HAP-1 (cell line): ENCODE data around the gene MAT2B.

Source experiments
- DNase-seq, 2 experiments: peaks; one replicate each; pipeline ENCODE4 v3.0.0-alpha.2; 2016 to 2020; ENCODE audit warnings: low spot score in 2 of 2
- H3K27me3 ChIP-seq: fragments of 250-450 bp; sonication (Bioruptor Pico); 2 replicates; pipeline ENCODE4 v1.5.1; 2020; ENCODE audit warnings: low read depth, mild to moderate bottlenecking, moderate library complexity
- H3K36me3 ChIP-seq: fragments of 250-450 bp; sonication (Bioruptor Pico); replicated peaks from 2 replicates; pipeline ENCODE4 v1.5.1; 2020; ENCODE audit warnings: mild to moderate bottlenecking
- H3K4me1 ChIP-seq: fragments of 250-450 bp; sonication (Bioruptor Pico); 2 replicates; pipeline ENCODE4 v1.5.1; 2020; ENCODE audit warnings: mild to moderate bottlenecking
- H3K4me3 ChIP-seq: fragments of 250-450 bp; sonication (Bioruptor Pico); 2 replicates; pipeline ENCODE4 v1.5.1; 2020; ENCODE audit warnings: mild to moderate bottlenecking, moderate library complexity
- H3K9me3 ChIP-seq: fragments of 250-450 bp; sonication (Bioruptor Pico); 2 replicates; pipeline ENCODE4 v1.5.1; 2020; ENCODE audit warnings: mild to moderate bottlenecking, moderate library complexity
- in situ Hi-C: fragments of 300-500 bp; cut with MboI; formaldehyde crosslinking; loops from 3 replicates; pipeline ENCODE4 v1.14.3; 2020; ENCODE audit warnings: low sequenced_read_pairs, inconsistent platforms, mixed read lengths

Gene MAT2B

GRCh38 chr5:163505368-163506094 lies at the start of gene MAT2B:
Gene MAT2B (plus strand): TSS chr5:163505619. CDS start chr5:163505687, 68 bp downstream.
- peak within 1 kb of the TSS; percentile 85 for H3K4me3 ChIP-seq
- peak; percentile 92 to 97 for DNase-seq
- H3K4me1 ChIP-seq: peaks cover 37% of the 10 kb centered on the region
- in situ Hi-C loops: no loop called here
- no peaks in the 10 kb centered on the region for H3K27me3 ChIP-seq
- no peaks in the 10 kb centered on the region for H3K9me3 ChIP-seq
- no peaks in the 10 kb centered on the region for H3K36me3 ChIP-seq

GRCh38 chr5:163456029-163456589 lies 49.3 kb upstream of the MAT2B start:
- Histone ChIP-seq H3K4me3 (no peak overlapping the region), H3K9me3 (no peaks in the 10 kb centered on the region), H3K36me3 (peaks cover 40% of the 10 kb centered on the region), H3K4me1 (peaks cover 18% of the 10 kb centered on the region), H3K27me3 (no peaks in the 10 kb centered on the region)
- DNase-seq: no peak
- in situ Hi-C loops: no loop called here

GRCh38 chr5:163456840-163457239 lies 48.6 kb upstream of the MAT2B start:
- H3K27me3 ChIP-seq: no peaks in the 10 kb centered on the region
- DNase-seq: no peak
- in situ Hi-C loops: no loop called here
- peaks cover 18% of the 10 kb centered on the region for H3K4me1 ChIP-seq
- no peak overlapping the region for H3K4me3 ChIP-seq
- peaks cover 40% of the 10 kb centered on the region for H3K36me3 ChIP-seq
- H3K9me3 ChIP-seq: no peaks in the 10 kb centered on the region

GRCh38 chr5:163458778-163459385 lies 46.5 kb upstream of the MAT2B start:
- no peak for DNase-seq
- Histone ChIP-seq H3K4me3 (peak overlapping the region; percentile 62), H3K36me3 (peaks cover 24% of the 10 kb centered on the region), H3K9me3 (no peaks in the 10 kb centered on the region), H3K4me1 (peaks cover 18% of the 10 kb centered on the region), H3K27me3 (no peaks in the 10 kb centered on the region)
- in situ Hi-C loops: no loop called here

GRCh38 chr5:163459462-163459818 lies 46.0 kb upstream of the MAT2B start:
- Histone ChIP-seq H3K4me3 (peak overlapping the region; percentile 62), H3K36me3 (peaks cover 25% of the 10 kb centered on the region), H3K27me3 (no peaks in the 10 kb centered on the region), H3K9me3 (no peaks in the 10 kb centered on the region), H3K4me1 (peaks cover 18% of the 10 kb centered on the region)
- in situ Hi-C loops: no loop called here
- peak in 1 of 2 experiments; percentile 44 for DNase-seq

- Histone ChIP-seq H3K9me3 (no peaks in the 10 kb centered on the region), H3K36me3 (peaks cover 27% of the 10 kb centered on the region), H3K27me3 (no peaks in the 10 kb centered on the region), H3K4me1 (peaks cover 18% of the 10 kb centered on the region), H3K4me3 (peak within 1 kb of the TSS; percentile 62)
- in situ Hi-C loops: no loop called here
- DNase-seq: peak; percentile 97 to 99
Measured at GRCh38 chr5:163459819-163460561, 45.4 kb upstream of the MAT2B start, which contains the start of gene NUDCD2. Gene NUDCD2 (minus strand): TSS chr5:163460102. CDS start chr5:163460050, 52 bp downstream.

GRCh38 chr5:163460562-163461171 lies 44.8 kb upstream of the MAT2B start, which contains the start of gene HMMR:
Gene HMMR (plus strand): TSS chr5:163460632. CDS start chr5:163460693, 61 bp downstream.
- Histone ChIP-seq H3K36me3 (peaks cover 28% of the 10 kb centered on the region), H3K4me1 (peaks cover 18% of the 10 kb centered on the region), H3K9me3 (no peaks in the 10 kb centered on the region), H3K27me3 (no peaks in the 10 kb centered on the region), H3K4me3 (peak within 1 kb of the TSS; percentile 62)
- DNase-seq: peak; percentile 53 to 59
- in situ Hi-C loops: no loop called here

GRCh38 chr5:163463063-163463435 lies 42.4 kb upstream of the MAT2B start:
- Histone ChIP-seq H3K4me3 (no peak overlapping the region), H3K9me3 (no peaks in the 10 kb centered on the region), H3K36me3 (peaks cover 37% of the 10 kb centered on the region), H3K27me3 (no peaks in the 10 kb centered on the region), H3K4me1 (peaks cover 8% of the 10 kb centered on the region)
- DNase-seq: no peak
- in situ Hi-C loops: no loop called here

GRCh38 chr5:163467682-163468081 lies 37.7 kb upstream of the MAT2B start:
- Histone ChIP-seq H3K4me3 (no peak overlapping the region), H3K27me3 (no peaks in the 10 kb centered on the region), H3K4me1 (peaks cover 5% of the 10 kb centered on the region; the same call in 1 of the 2 replicates), H3K36me3 (peaks cover 79% of the 10 kb centered on the region), H3K9me3 (no peaks in the 10 kb centered on the region)
- in situ Hi-C loops: no loop called here
- DNase-seq: no peak

- H3K36me3 ChIP-seq: peaks cover 94% of the 10 kb centered on the region
- no peaks in the 10 kb centered on the region for H3K27me3 ChIP-seq
- H3K9me3 ChIP-seq: no peaks in the 10 kb centered on the region
- no peaks in the 10 kb centered on the region for H3K4me1 ChIP-seq
- in situ Hi-C loops: no loop called here
- DNase-seq: no peak
- no peak overlapping the region for H3K4me3 ChIP-seq
Measured at GRCh38 chr5:163473635-163474243, 31.7 kb upstream of the MAT2B start.

GRCh38 chr5:163475411-163475810 lies 30.0 kb upstream of the MAT2B start:
- no peaks in the 10 kb centered on the region for H3K27me3 ChIP-seq
- H3K4me1 ChIP-seq: no peaks in the 10 kb centered on the region
- H3K9me3 ChIP-seq: no peaks in the 10 kb centered on the region
- in situ Hi-C loops: no loop called here
- H3K36me3 ChIP-seq: peaks cover 96% of the 10 kb centered on the region
- no peak overlapping the region for H3K4me3 ChIP-seq
- no peak for DNase-seq

GRCh38 chr5:163478126-163478981 lies 27.1 kb upstream of the MAT2B start:
- DNase-seq: no peak

More at GRCh38 chr5:163478126-163478981, 27.1 kb upstream of the MAT2B start:
- Histone ChIP-seq H3K27me3 (no peaks in the 10 kb centered on the region), H3K4me1 (no peaks in the 10 kb centered on the region), H3K9me3 (no peaks in the 10 kb centered on the region), H3K36me3 (peaks cover 96% of the 10 kb centered on the region), H3K4me3 (no peak overlapping the region)
- in situ Hi-C loops: no loop called here
